MCF 10A (cell line): ENCODE data around the gene PPIG. TPM values are rescaled to one million over a fixed set of nuclear protein-coding genes. Genes with fewer than 3 reads are reported as not detected.

Experiments used
- BruUV-seq: library from RNA; stranded (reverse); fragments of 400-500 nt; replicated peaks from 2 replicates; lab custom pipeline; 2021; lab: Mats Ljungman, UMichigan
- CTCF ChIA-PET: fragments of 300-600 bp; sonication (Branson Sonifier 250); formaldehyde crosslinking; extraction: SDS; loops from one replicate; lab custom pipeline; 2021; ENCODE audit warnings: antibody characterized with exemption, inconsistent platforms; lab: Yijun Ruan, JAX
- POLR2A ChIA-PET: fragments of 300-600, 350-650 bp; sonication (Branson Sonifier 250); formaldehyde crosslinking; extraction: SDS; loops from one replicate; lab custom pipeline; 2020; ENCODE audit warnings: antibody characterized with exemption, inconsistent platforms; lab: Yijun Ruan, JAX
- DNase-seq: peaks from one replicate; pipeline ENCODE4 v3.0.0-alpha.2; 2018; ENCODE audit not compliant: unreplicated experiment
- H3K27ac Mint-ChIP-seq: one replicate; pipeline ENCODE4 v1.8.0; 2022; ENCODE audit warnings: mild to moderate bottlenecking, low read depth, mixed read lengths; ENCODE audit not compliant: unreplicated experiment
- H3K27me3 Mint-ChIP-seq: one replicate; pipeline ENCODE4 v1.8.0; 2022; ENCODE audit warnings: mixed read lengths; ENCODE audit not compliant: insufficient read depth, unreplicated experiment
- H3K36me3 Mint-ChIP-seq: one replicate; pipeline ENCODE4 v1.8.0; 2022; ENCODE audit warnings: mild to moderate bottlenecking, moderate library complexity, mixed read lengths; ENCODE audit not compliant: insufficient read depth, unreplicated experiment
- H3K4me1 Mint-ChIP-seq: one replicate; pipeline ENCODE4 v1.8.0; 2022; ENCODE audit warnings: mixed read lengths; ENCODE audit not compliant: insufficient read depth, unreplicated experiment
- H3K4me3 Mint-ChIP-seq: one replicate; pipeline ENCODE4 v1.8.0; 2022; ENCODE audit warnings: mild to moderate bottlenecking, moderate library complexity, mixed read lengths; ENCODE audit not compliant: unreplicated experiment
- H3K9me3 Mint-ChIP-seq: one replicate; pipeline ENCODE4 v1.8.0; 2022; ENCODE audit warnings: mixed read lengths; ENCODE audit not compliant: unreplicated experiment
- CTCF ChIP-seq: fragments of 200-600 bp; IDR thresholded peaks from one replicate; pipeline ENCODE4 v1.8.0; 2022; ENCODE audit warnings: antibody characterized with exemption, mild to moderate bottlenecking; ENCODE audit not compliant: unreplicated experiment
- intact Hi-C: fragments of 100-400 bp; cut with micrococcal nuclease; formaldehyde crosslinking; loops from 2 replicates; pipeline ENCODE4 v1.14.1; 2022
- total RNA-seq: library from RNA; stranded (reverse); gene quantifications from 2 replicates; pipeline ENCODE4 v1.2.3, GENCODE V29; 2022

PPIG gene
- total RNA-seq, 1 experiment from 2014 or later, result 64.7 TPM

GRCh38 chr2:169620509-169620908 lies 36.4 kb downstream of the PPIG start:
- BruUV-seq, result no TSS peak
- DNase-seq, result no peak
- no peaks in the 10 kb centered on the region for H3K4me1 Mint-ChIP-seq
- intact Hi-C loops, result no loop called here
- H3K4me3 Mint-ChIP-seq, result no peak overlapping the region
- POLR2A ChIA-PET, result no interaction called here
- no peak overlapping the region for H3K27ac Mint-ChIP-seq
- TF ChIP-seq CTCF, result no peak
- peaks cover 16% of the 10 kb centered on the region for H3K9me3 Mint-ChIP-seq
- H3K27me3 Mint-ChIP-seq, result no peaks in the 10 kb centered on the region
- CTCF ChIA-PET, result no interaction called here
- peaks cover 77% of the 10 kb centered on the region for H3K36me3 Mint-ChIP-seq

GRCh38 chr2:169623235-169623634 lies 39.1 kb downstream of the PPIG start:
- CTCF ChIA-PET, result interaction anchor here (0.7 kb wide), 1 partner anchor 30 kb away, joined by 3 read pairs; no protein-coding TSS in a partner anchor
- Mint-ChIP-seq H3K9me3 (peaks cover 8% of the 10 kb centered on the region), H3K4me3 (no peak overlapping the region), H3K4me1 (no peaks in the 10 kb centered on the region), H3K36me3 (peaks cover 70% of the 10 kb centered on the region), H3K27ac (no peak overlapping the region), H3K27me3 (no peaks in the 10 kb centered on the region)
- DNase-seq, result no peak
- TF ChIP-seq CTCF, result no peak
- no TSS peak for BruUV-seq
- intact Hi-C loops, result no loop called here
- POLR2A ChIA-PET, result no interaction called here

- BruUV-seq, result no TSS peak
- no peak for TF ChIP-seq CTCF
- Mint-ChIP-seq H3K27ac (no peak overlapping the region), H3K27me3 (no peaks in the 10 kb centered on the region), H3K9me3 (no peaks in the 10 kb centered on the region), H3K4me3 (no peak overlapping the region), H3K36me3 (peaks cover 60% of the 10 kb centered on the region), H3K4me1 (no peaks in the 10 kb centered on the region)
- ChIA-PET CTCF (interaction anchor here (1.4 kb wide), 1 partner anchor 14 kb away, joined by 6 read pairs; no protein-coding TSS in a partner anchor), POLR2A (interaction anchor here (0.7 kb wide), 1 partner anchor 25 kb away, joined by 3 read pairs; no protein-coding TSS in a partner anchor)
- intact Hi-C loops, result no loop called here
- no peak for DNase-seq
These were observed 41.6 kb downstream of the PPIG start for GRCh38 chr2:169625781-169626180.

GRCh38 chr2:169636440-169637097 lies 52.4 kb downstream of the PPIG start:
- no peak for DNase-seq
- Mint-ChIP-seq H3K27me3 (no peaks in the 10 kb centered on the region), H3K9me3 (no peaks in the 10 kb centered on the region), H3K36me3 (peaks cover 26% of the 10 kb centered on the region), H3K27ac (no peak overlapping the region), H3K4me3 (no peak overlapping the region), H3K4me1 (no peaks in the 10 kb centered on the region)
- BruUV-seq, result TSS peak; percentile 84
- no peak for TF ChIP-seq CTCF
- intact Hi-C loops, result no loop called here
- ChIA-PET POLR2A (interaction anchor here (1.0 kb wide), 1 partner anchor 9 kb away, joined by 4 read pairs; no protein-coding TSS in a partner anchor), CTCF (interaction anchor here (0.6 to 0.7 kb wide), 2 partner anchors 58 to 931 kb away, joined by 4 read pairs; no protein-coding TSS in a partner anchor)
